ENCODE measurements around the gene GDPD1.
"Not testable (repeated sequence)": the region's sequence is repeated elsewhere in the genome, so short reads cannot be mapped to it uniquely, and the experiment has no call there.

GDPD1 gene

GRCh38 chr17:59267776-59268175, 47.5 kb downstream of the GDPD1 start:
- Mint-ChIP-seq H3K4me3 (no peak overlapping the region), H3K9me3 (no peaks in the 10 kb centered on the region), H3K27me3 (no peaks in the 10 kb centered on the region), H3K4me1 (ENCODE audit: low read depth in 2 of 2) (no peaks in the 10 kb centered on the region), H3K36me3 (ENCODE audit: insufficient read depth) (peaks cover 16% of the 10 kb centered on the region), H3K27ac (no peak overlapping the region)
- ATAC-seq (replicated peaks), result no peak
- no peak for DNase-seq

GRCh38 chr17:59275618-59276017, 55.3 kb downstream of the GDPD1 start:
- ATAC-seq (replicated peaks) (no peak), DNase-seq (no peak)
- no peak overlapping the region for H3K27ac Mint-ChIP-seq
- H3K9me3 Mint-ChIP-seq, result no peaks in the 10 kb centered on the region
- H3K4me3 Mint-ChIP-seq, result no peak overlapping the region
- H3K36me3 Mint-ChIP-seq (ENCODE audit: insufficient read depth), result peaks cover 18% of the 10 kb centered on the region
- H3K27me3 Mint-ChIP-seq, result no peaks in the 10 kb centered on the region
- H3K4me1 Mint-ChIP-seq (ENCODE audit: low read depth in 2 of 2), result no peaks in the 10 kb centered on the region

- ATAC-seq (replicated peaks) (no peak), DNase-seq (no peak)
- Mint-ChIP-seq H3K27me3 (no peaks in the 10 kb centered on the region), H3K27ac (no peak overlapping the region), H3K9me3 (no peaks in the 10 kb centered on the region), H3K4me1 (ENCODE audit: low read depth in 2 of 2) (no peaks in the 10 kb centered on the region), H3K4me3 (no peak overlapping the region), H3K36me3 (ENCODE audit: insufficient read depth) (peaks cover 12% of the 10 kb centered on the region)
Observed at GRCh38 chr17:59277031-59277430, 56.7 kb downstream of the GDPD1 start.

GRCh38 chr17:59278406-59278805, 58.1 kb downstream of the GDPD1 start:
- H3K36me3 Mint-ChIP-seq (ENCODE audit: insufficient read depth), result peaks cover 6% of the 10 kb centered on the region
- DNase-seq (no peak), ATAC-seq (replicated peaks) (no peak)
- no peaks in the 10 kb centered on the region for H3K4me1 Mint-ChIP-seq (ENCODE audit: low read depth in 2 of 2)
- H3K27ac Mint-ChIP-seq, result peak overlapping the region in 1 of 2 donors; percentile 11
- H3K4me3 Mint-ChIP-seq, result no peak overlapping the region
- no peaks in the 10 kb centered on the region for H3K27me3 Mint-ChIP-seq
- no peaks in the 10 kb centered on the region for H3K9me3 Mint-ChIP-seq

- Mint-ChIP-seq H3K36me3 (ENCODE audit: insufficient read depth) (no peaks in the 10 kb centered on the region), H3K4me3 (no peak overlapping the region), H3K9me3 (no peaks in the 10 kb centered on the region), H3K27ac (no peak overlapping the region), H3K27me3 (no peaks in the 10 kb centered on the region), H3K4me1 (ENCODE audit: low read depth in 2 of 2) (no peaks in the 10 kb centered on the region)
- DNase-seq (no peak), ATAC-seq (replicated peaks) (no peak)
Observed at GRCh38 chr17:59284317-59284716, 64.0 kb downstream of the GDPD1 start.

- Mint-ChIP-seq H3K4me1 (ENCODE audit: low read depth in 2 of 2) (no peaks in the 10 kb centered on the region), H3K4me3 (no peak overlapping the region), H3K9me3 (no peaks in the 10 kb centered on the region), H3K36me3 (ENCODE audit: insufficient read depth) (no peaks in the 10 kb centered on the region), H3K27ac (peak overlapping the region in 1 of 2 donors; percentile 41), H3K27me3 (no peaks in the 10 kb centered on the region)
- DNase-seq (no peak), ATAC-seq (replicated peaks) (no peak)
Observed at GRCh38 chr17:59287452-59287851, 67.1 kb downstream of the GDPD1 start.

- Mint-ChIP-seq H3K4me1 (ENCODE audit: low read depth in 2 of 2) (no peaks in the 10 kb centered on the region), H3K4me3 (no peak overlapping the region), H3K27me3 (no peaks in the 10 kb centered on the region), H3K27ac (no peak overlapping the region), H3K9me3 (no peaks in the 10 kb centered on the region), H3K36me3 (ENCODE audit: insufficient read depth) (no peaks in the 10 kb centered on the region)
- no peak for DNase-seq
- ATAC-seq (replicated peaks), result no peak
Observed at GRCh38 chr17:59287891-59288290, 67.6 kb downstream of the GDPD1 start.

GRCh38 chr17:59289981-59290301, 69.6 kb downstream of the GDPD1 start:
- Mint-ChIP-seq H3K4me3 (no peak overlapping the region), H3K4me1 (ENCODE audit: low read depth in 2 of 2) (no peaks in the 10 kb centered on the region), H3K9me3 (no peaks in the 10 kb centered on the region), H3K27me3 (no peaks in the 10 kb centered on the region), H3K27ac (no peak overlapping the region), H3K36me3 (ENCODE audit: insufficient read depth) (no peaks in the 10 kb centered on the region)
- DNase-seq (no peak), ATAC-seq (replicated peaks) (no peak)

- H3K27me3 Mint-ChIP-seq; ATAC-seq (replicated peaks); DNase-seq; H3K36me3 Mint-ChIP-seq (ENCODE audit: insufficient read depth); H3K9me3 Mint-ChIP-seq; H3K4me1 Mint-ChIP-seq (ENCODE audit: low read depth in 2 of 2); H3K27ac Mint-ChIP-seq; H3K4me3 Mint-ChIP-seq: not testable (repeated sequence)
Observed at GRCh38 chr17:59290302-59290998, 70.1 kb downstream of the GDPD1 start.

GRCh38 chr17:59292174-59292523, 71.8 kb downstream of the GDPD1 start:
- Mint-ChIP-seq H3K27ac (no peak overlapping the region), H3K27me3 (peaks cover 0 to 2% of the 10 kb centered on the region in 2 donors), H3K36me3 (ENCODE audit: insufficient read depth) (no peaks in the 10 kb centered on the region), H3K4me1 (ENCODE audit: low read depth in 2 of 2) (no peaks in the 10 kb centered on the region), H3K4me3 (no peak overlapping the region), H3K9me3 (no peaks in the 10 kb centered on the region)
- ATAC-seq (replicated peaks) (no peak), DNase-seq (no peak)

GRCh38 chr17:59296190-59296589, 75.9 kb downstream of the GDPD1 start:
- DNase-seq, result no peak
- Mint-ChIP-seq H3K4me1 (ENCODE audit: low read depth in 2 of 2) (no peaks in the 10 kb centered on the region), H3K4me3 (no peak overlapping the region), H3K27ac (no peak overlapping the region), H3K36me3 (ENCODE audit: insufficient read depth) (no peaks in the 10 kb centered on the region), H3K9me3 (no peaks in the 10 kb centered on the region), H3K27me3 (peaks cover 0 to 6% of the 10 kb centered on the region in 2 donors)
- ATAC-seq (replicated peaks), result no peak

GRCh38 chr17:59298521-59298920, 78.2 kb downstream of the GDPD1 start:
- Mint-ChIP-seq H3K27me3 (peaks cover 0 to 6% of the 10 kb centered on the region in 2 donors), H3K4me3 (no peak overlapping the region), H3K36me3 (ENCODE audit: insufficient read depth) (no peaks in the 10 kb centered on the region), H3K27ac (peak overlapping the region in 1 of 2 donors; percentile 69), H3K9me3 (no peaks in the 10 kb centered on the region), H3K4me1 (ENCODE audit: low read depth in 2 of 2) (no peaks in the 10 kb centered on the region)
- DNase-seq, result no peak
- no peak for ATAC-seq (replicated peaks)

GRCh38 chr17:59299400-59300092, 79.2 kb downstream of the GDPD1 start:
- Mint-ChIP-seq H3K9me3 (no peaks in the 10 kb centered on the region), H3K4me3 (no peak overlapping the region), H3K27me3 (peaks cover 0 to 6% of the 10 kb centered on the region in 2 donors), H3K36me3 (ENCODE audit: insufficient read depth) (no peaks in the 10 kb centered on the region), H3K4me1 (ENCODE audit: low read depth in 2 of 2) (no peaks in the 10 kb centered on the region), H3K27ac (no peak overlapping the region)
- DNase-seq, result no peak
- no peak for ATAC-seq (replicated peaks)

GRCh38 chr17:59300941-59301340, 80.6 kb downstream of the GDPD1 start:
- ATAC-seq (replicated peaks) (no peak), DNase-seq (no peak)
- Mint-ChIP-seq H3K4me3 (no peak overlapping the region), H3K36me3 (ENCODE audit: insufficient read depth) (no peaks in the 10 kb centered on the region), H3K27ac (no peak overlapping the region), H3K9me3 (no peaks in the 10 kb centered on the region), H3K4me1 (ENCODE audit: low read depth in 2 of 2) (no peaks in the 10 kb centered on the region), H3K27me3 (peaks cover 0 to 11% of the 10 kb centered on the region in 2 donors)

All from effector memory CD8-positive, alpha-beta T cell (primary cell).